WERI-Rb-1 (cell line): ENCODE measurements around the gene MAST4.

Source experiments
- DNase-seq: peaks from one replicate; pipeline ENCODE4 v3.0.0-alpha.2; 2020
- H3K27ac ChIP-seq: fragments of 250-450 bp; sonication (Bioruptor Pico); 2 replicates; pipeline ENCODE4 v1.5.1; 2020; ENCODE audit warnings: mild to moderate bottlenecking, moderate library complexity
- H3K27me3 ChIP-seq: fragments of 250-450 bp; sonication (Bioruptor Pico); 2 replicates; pipeline ENCODE4 v1.5.1; 2021; ENCODE audit warnings: mild to moderate bottlenecking, low read depth, moderate library complexity; ENCODE audit not compliant: insufficient read depth, severe bottlenecking
- H3K36me3 ChIP-seq: fragments of 250-450 bp; sonication (Bioruptor Pico); 2 replicates; pipeline ENCODE4 v1.5.1; 2020; ENCODE audit warnings: mild to moderate bottlenecking, moderate library complexity
- H3K4me3 ChIP-seq: 2 replicates; pipeline ENCODE4 v1.5.1; 2011; ENCODE audit warnings: low read depth, mild to moderate bottlenecking, control low read depth, low read length
- H3K9me3 ChIP-seq: fragments of 250-450 bp; sonication (Bioruptor Pico); 2 replicates; pipeline ENCODE4 v1.5.1; 2021; ENCODE audit warnings: mild to moderate bottlenecking, moderate library complexity; ENCODE audit not compliant: severe bottlenecking
- TF ChIP-seq, protein P1 (sequence below): IDR thresholded peaks from 2 replicates; pipeline ENCODE4 v1.5.1; 2011; ENCODE audit warnings: low read depth, mild to moderate bottlenecking, control low read depth, inconsistent platforms, low read length

Gene MAST4

DNA sequence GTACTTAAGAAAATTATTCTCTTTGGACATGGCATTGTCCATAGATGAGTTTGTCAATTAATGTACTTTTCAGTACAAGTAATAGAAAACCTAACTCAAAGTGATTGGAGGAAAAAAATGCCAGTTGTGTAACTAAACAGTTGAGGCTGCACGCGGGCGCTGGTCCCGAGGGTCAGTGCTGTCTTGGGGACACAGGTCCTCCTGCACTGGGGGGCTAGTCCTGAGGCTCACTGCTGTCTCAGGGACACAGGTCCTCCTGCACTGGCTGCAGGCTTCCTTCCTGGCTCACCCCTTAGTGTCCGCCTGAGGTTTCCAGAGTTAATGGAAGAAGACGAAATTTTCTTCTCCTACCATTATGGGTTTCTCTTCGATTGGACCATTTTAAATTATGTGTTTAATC lies 319.3 kb downstream of the MAST4 start:
- Histone ChIP-seq H3K36me3 (no peaks in the 10 kb centered on the region), H3K4me3 (no peak overlapping the region), H3K27me3 (no peaks in the 10 kb centered on the region), H3K27ac (no peak overlapping the region), H3K9me3 (no peaks in the 10 kb centered on the region)
- TF ChIP-seq, protein P1, sequence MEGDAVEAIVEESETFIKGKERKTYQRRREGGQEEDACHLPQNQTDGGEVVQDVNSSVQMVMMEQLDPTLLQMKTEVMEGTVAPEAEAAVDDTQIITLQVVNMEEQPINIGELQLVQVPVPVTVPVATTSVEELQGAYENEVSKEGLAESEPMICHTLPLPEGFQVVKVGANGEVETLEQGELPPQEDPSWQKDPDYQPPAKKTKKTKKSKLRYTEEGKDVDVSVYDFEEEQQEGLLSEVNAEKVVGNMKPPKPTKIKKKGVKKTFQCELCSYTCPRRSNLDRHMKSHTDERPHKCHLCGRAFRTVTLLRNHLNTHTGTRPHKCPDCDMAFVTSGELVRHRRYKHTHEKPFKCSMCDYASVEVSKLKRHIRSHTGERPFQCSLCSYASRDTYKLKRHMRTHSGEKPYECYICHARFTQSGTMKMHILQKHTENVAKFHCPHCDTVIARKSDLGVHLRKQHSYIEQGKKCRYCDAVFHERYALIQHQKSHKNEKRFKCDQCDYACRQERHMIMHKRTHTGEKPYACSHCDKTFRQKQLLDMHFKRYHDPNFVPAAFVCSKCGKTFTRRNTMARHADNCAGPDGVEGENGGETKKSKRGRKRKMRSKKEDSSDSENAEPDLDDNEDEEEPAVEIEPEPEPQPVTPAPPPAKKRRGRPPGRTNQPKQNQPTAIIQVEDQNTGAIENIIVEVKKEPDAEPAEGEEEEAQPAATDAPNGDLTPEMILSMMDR = no peak
- no peak for DNase-seq

DNA sequence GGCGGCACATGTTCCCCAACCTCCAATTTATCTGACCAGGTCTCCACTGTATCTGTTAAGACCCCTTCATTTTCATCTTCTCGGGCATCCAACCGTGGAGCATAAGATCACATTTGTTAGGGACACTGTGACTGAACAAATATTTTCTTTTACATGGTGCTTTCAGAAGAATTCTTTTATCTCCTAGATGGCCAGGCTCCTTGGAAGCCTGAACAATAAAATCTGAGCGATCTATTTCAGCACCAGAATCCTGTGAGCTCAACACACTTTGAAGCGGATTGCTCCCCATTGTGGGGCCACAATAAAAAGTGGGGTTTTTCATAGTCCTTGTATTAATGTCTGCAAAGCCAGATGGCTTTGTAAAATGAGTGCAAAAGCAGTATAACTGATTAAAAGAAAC lies 326.7 kb downstream of the MAST4 start:
- DNase-seq = no peak
- TF ChIP-seq, protein P1 = no peak
- H3K27ac ChIP-seq = no peak overlapping the region
- no peak overlapping the region for H3K4me3 ChIP-seq
- H3K9me3 ChIP-seq = no peaks in the 10 kb centered on the region
- no peaks in the 10 kb centered on the region for H3K36me3 ChIP-seq
- no peaks in the 10 kb centered on the region for H3K27me3 ChIP-seq

DNA sequence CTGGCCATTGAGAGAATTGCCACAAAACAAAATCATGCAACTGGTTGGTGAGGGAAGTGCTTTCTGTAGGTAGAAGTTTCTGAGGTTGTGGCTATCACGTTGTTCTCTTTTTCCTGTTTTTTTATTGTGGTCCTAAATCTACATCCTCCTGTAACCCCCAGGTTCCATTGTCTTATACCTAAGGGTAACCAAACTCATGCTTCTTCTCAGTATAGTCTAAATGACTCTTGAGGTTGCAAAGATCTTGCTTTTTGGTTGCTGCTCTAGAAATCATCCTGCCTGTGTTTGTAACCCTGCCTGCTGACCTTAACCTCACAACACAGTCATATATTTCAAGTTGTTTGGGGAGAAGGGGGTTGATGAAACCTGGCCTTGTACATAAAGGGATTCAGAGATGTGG lies 327.3 kb downstream of the MAST4 start:
- no peak overlapping the region for H3K27ac ChIP-seq
- no peak for DNase-seq
- H3K27me3 ChIP-seq = no peaks in the 10 kb centered on the region
- H3K4me3 ChIP-seq = no peak overlapping the region
- no peaks in the 10 kb centered on the region for H3K36me3 ChIP-seq
- TF ChIP-seq, protein P1 = no peak
- no peaks in the 10 kb centered on the region for H3K9me3 ChIP-seq

DNA sequence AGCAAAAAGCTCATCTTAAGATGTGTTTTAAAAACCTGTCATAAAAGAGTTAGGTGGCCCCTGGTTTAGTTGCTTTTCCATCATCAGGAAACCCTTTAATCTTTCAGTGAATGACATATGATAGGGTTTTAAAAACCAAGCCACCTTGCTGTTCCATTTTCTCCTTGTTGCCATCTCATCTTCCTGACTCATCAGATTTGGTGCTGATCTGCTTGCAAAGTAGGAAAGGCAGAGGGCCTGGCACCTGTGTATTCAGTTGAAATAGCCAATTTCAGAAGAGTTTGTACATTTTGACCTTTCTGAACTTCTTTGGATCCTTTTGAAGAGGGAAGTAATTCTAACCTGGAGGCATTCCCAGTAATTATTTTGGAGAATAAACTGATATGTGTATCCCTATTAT lies 327.7 kb downstream of the MAST4 start:
- Histone ChIP-seq H3K9me3 (no peaks in the 10 kb centered on the region), H3K4me3 (no peak overlapping the region), H3K27me3 (no peaks in the 10 kb centered on the region), H3K27ac (no peak overlapping the region), H3K36me3 (no peaks in the 10 kb centered on the region)
- no peak for DNase-seq
- TF ChIP-seq, protein P1 = no peak

DNA sequence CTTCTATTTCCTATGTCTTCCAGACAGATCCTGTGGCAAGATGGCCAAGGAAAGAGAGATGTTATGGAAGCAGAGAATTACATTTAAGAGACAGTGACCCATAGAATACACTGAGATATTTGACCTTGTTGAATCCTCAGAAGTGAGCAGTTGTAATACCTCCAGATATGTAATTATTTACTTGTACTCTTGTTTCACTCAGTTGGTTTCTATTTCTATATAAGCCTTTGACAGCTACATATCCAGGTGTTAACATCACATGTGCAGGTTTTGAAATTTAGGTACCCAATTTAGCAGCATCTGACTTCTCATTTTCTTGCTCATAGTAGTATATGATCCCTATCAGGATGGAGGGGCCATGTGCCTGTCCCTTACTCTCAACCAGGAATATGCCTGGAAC lies 330.9 kb downstream of the MAST4 start:
- TF ChIP-seq, protein P1 = no peak
- H3K36me3 ChIP-seq = no peaks in the 10 kb centered on the region
- H3K27ac ChIP-seq = no peak overlapping the region
- no peaks in the 10 kb centered on the region for H3K9me3 ChIP-seq
- DNase-seq = no peak
- H3K27me3 ChIP-seq = no peaks in the 10 kb centered on the region
- no peak overlapping the region for H3K4me3 ChIP-seq

DNA sequence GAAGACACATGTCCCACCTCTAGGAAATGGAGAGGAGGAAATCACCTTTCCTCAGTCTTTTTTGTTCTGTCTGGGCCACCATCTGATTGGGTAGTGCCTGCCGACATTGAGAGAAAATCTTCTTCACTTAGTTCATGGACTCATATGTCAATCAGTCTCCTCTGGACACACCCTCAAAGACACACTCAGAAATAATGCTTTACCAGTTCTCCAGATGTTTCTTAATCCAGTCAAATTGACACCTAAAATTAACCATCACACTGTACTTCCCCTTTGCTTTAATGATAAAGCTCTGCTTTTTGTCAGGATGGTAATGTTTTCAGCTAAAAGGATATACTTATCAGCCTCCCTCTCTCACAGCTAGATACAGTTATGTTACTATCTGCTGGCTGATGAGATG lies 333.1 kb downstream of the MAST4 start:
- TF ChIP-seq, protein P1 = no peak
- no peaks in the 10 kb centered on the region for H3K27me3 ChIP-seq
- no peaks in the 10 kb centered on the region for H3K9me3 ChIP-seq
- no peaks in the 10 kb centered on the region for H3K36me3 ChIP-seq
- DNase-seq = no peak
- H3K27ac ChIP-seq = no peak overlapping the region
- no peak overlapping the region for H3K4me3 ChIP-seq
